GM12801 (cell line): ENCODE data around the gene POU6F1.

Source experiments
- CTCF ChIP-seq: IDR thresholded peaks from one replicate; pipeline ENCODE4 v1.5.1; 2011; ENCODE audit warnings: control low read depth; ENCODE audit not compliant: insufficient read length; ENCODE audit errors: extremely low read depth

Gene POU6F1

GRCh38 chr12:51200156-51200555 is 17.7 kb downstream of the POU6F1 start:
- TF ChIP-seq CTCF, result no peak

- no peak for TF ChIP-seq CTCF
Measured at GRCh38 chr12:51199366-51199945, 18.4 kb downstream of the POU6F1 start.

GRCh38 chr12:51198568-51199365 is 19.1 kb downstream of the POU6F1 start:
- no peak for TF ChIP-seq CTCF

GRCh38 chr12:51197736-51198567 is 19.9 kb downstream of the POU6F1 start:
- TF ChIP-seq CTCF, result no peak

- no peak for TF ChIP-seq CTCF
Measured at GRCh38 chr12:51196547-51196946, 21.3 kb downstream of the POU6F1 start.

- TF ChIP-seq CTCF, result no peak
Measured at GRCh38 chr12:51195841-51196240, 22.0 kb downstream of the POU6F1 start.

- no peak for TF ChIP-seq CTCF
Measured at GRCh38 chr12:51192284-51192671, 25.6 kb downstream of the POU6F1 start.
